ENCODE data around the gene ATG7. TPM values are rescaled to one million over a fixed set of nuclear protein-coding genes. Genes with fewer than 3 reads are reported as not detected.

ATG7 gene
- total RNA-seq, 2 donors from 2014 or later: 33.9 to 38.4 TPM

- H3K9ac ChIP-seq (ENCODE audit: extremely low read depth, low read length, poor library complexity, severe bottlenecking): no peak overlapping the region
- H3K4me1 ChIP-seq (ENCODE audit: control insufficient read depth, insufficient read depth, low read length): no peaks in the 10 kb centered on the region
- no peaks in the 10 kb centered on the region for H3K27me3 Mint-ChIP-seq (ENCODE audit: insufficient read depth)
- no peak for TF ChIP-seq CTCF (conservative IDR thresholded peaks at IDR 0.05)
- DNase-seq: no peak
- 76 to 93% methylated on average over 8 to 9 of the region's 9 CpGs for WGBS, 2 experiments (ENCODE audit: insufficient coverage in 1 of 2, insufficient read length in 1 of 2)
- no peaks in the 10 kb centered on the region for H3K27me3 ChIP-seq (ENCODE audit: control insufficient read depth, insufficient read depth, low read length, poor library complexity, severe bottlenecking)
- H3K27ac Mint-ChIP-seq: no peak overlapping the region
- H3K36me3 Mint-ChIP-seq (ENCODE audit: low read depth): no peaks in the 10 kb centered on the region
- no peak overlapping the region for H3K4me3 ChIP-seq (ENCODE audit: low read length)
- peaks cover 3% of the 10 kb centered on the region for H3K4me1 Mint-ChIP-seq
- no peaks in the 10 kb centered on the region for H3K36me3 ChIP-seq (ENCODE audit: control insufficient read depth, insufficient read depth, low read length)
- no peaks in the 10 kb centered on the region for H3K9me3 ChIP-seq (ENCODE audit: control insufficient read depth, low read length)
- no peak overlapping the region for H3K4me3 Mint-ChIP-seq
- H3K9me3 Mint-ChIP-seq: no peaks in the 10 kb centered on the region
- H3K27ac ChIP-seq (ENCODE audit: low read depth, low read length): no peak overlapping the region
Measured at GRCh38 chr3:11532931-11533391, 260.8 kb downstream of the ATG7 start.

- no peak overlapping the region for H3K27ac ChIP-seq (ENCODE audit: low read depth, low read length)
- H3K4me1 ChIP-seq (ENCODE audit: control insufficient read depth, insufficient read depth, low read length): no peaks in the 10 kb centered on the region
- no peak overlapping the region for H3K4me3 Mint-ChIP-seq
- H3K27me3 ChIP-seq (ENCODE audit: control insufficient read depth, insufficient read depth, low read length, poor library complexity, severe bottlenecking): no peaks in the 10 kb centered on the region
- peaks cover 3% of the 10 kb centered on the region for H3K4me1 Mint-ChIP-seq
- no peaks in the 10 kb centered on the region for H3K9me3 ChIP-seq (ENCODE audit: control insufficient read depth, low read length)
- H3K27me3 Mint-ChIP-seq (ENCODE audit: insufficient read depth): no peaks in the 10 kb centered on the region
- no peak overlapping the region for H3K9ac ChIP-seq (ENCODE audit: extremely low read depth, low read length, poor library complexity, severe bottlenecking)
- no peak overlapping the region for H3K27ac Mint-ChIP-seq
- H3K36me3 ChIP-seq (ENCODE audit: control insufficient read depth, insufficient read depth, low read length): no peaks in the 10 kb centered on the region
- TF ChIP-seq CTCF (conservative IDR thresholded peaks at IDR 0.05): no peak
- H3K4me3 ChIP-seq (ENCODE audit: low read length): no peak overlapping the region
- 92 to 95% methylated on average over 18 to 21 of the region's 21 CpGs for WGBS, 2 experiments (ENCODE audit: insufficient coverage in 1 of 2, insufficient read length in 1 of 2)
- no peaks in the 10 kb centered on the region for H3K36me3 Mint-ChIP-seq (ENCODE audit: low read depth)
- no peak for DNase-seq
- no peaks in the 10 kb centered on the region for H3K9me3 Mint-ChIP-seq
Measured at GRCh38 chr3:11534011-11534792, 262.0 kb downstream of the ATG7 start.

- no peak overlapping the region for H3K4me3 ChIP-seq (ENCODE audit: low read length)
- Mint-ChIP-seq H3K36me3 (ENCODE audit: low read depth) (no peaks in the 10 kb centered on the region), H3K4me1 (peaks cover 3% of the 10 kb centered on the region), H3K4me3 (no peak overlapping the region), H3K27ac (no peak overlapping the region), H3K27me3 (ENCODE audit: insufficient read depth) (no peaks in the 10 kb centered on the region), H3K9me3 (no peaks in the 10 kb centered on the region)
- H3K36me3 ChIP-seq (ENCODE audit: control insufficient read depth, insufficient read depth, low read length): no peaks in the 10 kb centered on the region
- no peaks in the 10 kb centered on the region for H3K27me3 ChIP-seq (ENCODE audit: control insufficient read depth, insufficient read depth, low read length, poor library complexity, severe bottlenecking)
- DNase-seq: no peak
- WGBS, 2 experiments (ENCODE audit: insufficient coverage in 1 of 2, insufficient read length in 1 of 2): 96 to 97% methylated on average over 6 to 7 of the region's 7 CpGs
- no peaks in the 10 kb centered on the region for H3K4me1 ChIP-seq (ENCODE audit: control insufficient read depth, insufficient read depth, low read length)
- no peaks in the 10 kb centered on the region for H3K9me3 ChIP-seq (ENCODE audit: control insufficient read depth, low read length)
- no peak overlapping the region for H3K27ac ChIP-seq (ENCODE audit: low read depth, low read length)
- H3K9ac ChIP-seq (ENCODE audit: extremely low read depth, low read length, poor library complexity, severe bottlenecking): no peak overlapping the region
- no peak for TF ChIP-seq CTCF (conservative IDR thresholded peaks at IDR 0.05)
Measured at GRCh38 chr3:11534793-11535101, 262.6 kb downstream of the ATG7 start.
